ENCODE results near the gene HERPUD1.
"Not testable (repeated sequence)": the region's sequence is repeated elsewhere in the genome, so short reads cannot be mapped to it uniquely, and the experiment has no call there.

Gene HERPUD1

DNA sequence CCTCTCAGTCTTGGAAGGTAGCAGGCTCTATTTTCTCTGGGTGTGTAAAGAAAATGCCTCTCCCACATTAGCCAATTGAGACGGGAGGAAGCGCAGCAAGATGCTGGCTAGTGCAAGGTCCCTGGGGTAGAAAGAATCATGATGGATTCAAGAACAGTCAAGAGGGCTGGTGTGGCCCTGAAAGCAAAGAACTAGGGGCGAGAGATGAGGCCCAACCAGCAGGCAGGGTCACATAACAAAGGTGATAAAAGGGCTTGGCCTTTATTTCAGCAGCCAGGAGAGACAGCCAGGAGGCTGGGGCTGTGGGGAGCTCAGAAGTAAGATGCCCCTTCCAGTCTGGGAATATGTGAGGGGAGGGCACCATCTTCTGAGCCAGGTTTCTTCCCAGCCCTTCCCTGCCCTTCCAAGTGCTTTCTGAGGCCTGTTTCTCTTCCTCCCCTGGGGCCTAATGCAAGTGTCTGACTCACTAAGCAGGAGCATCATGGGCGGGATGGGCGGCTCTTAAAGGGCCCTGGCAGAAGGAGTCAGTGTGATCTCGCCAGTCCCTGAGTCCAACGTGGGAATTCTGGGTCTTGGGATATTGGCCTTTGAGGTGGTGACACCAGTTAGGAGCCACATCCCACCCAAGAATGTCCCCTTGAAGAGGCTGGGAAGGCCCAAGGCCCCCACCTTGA, 53.5 kb downstream of the HERPUD1 start:
- H3K4me3 ChIP-seq (ENCODE audit: low read depth, low read length): no peak overlapping the region
- DNase-seq (ENCODE audit: low read depth): no peak
- TF ChIP-seq CTCF (IDR thresholded peaks at IDR 0.05; ENCODE audit: control insufficient read depth, extremely low read depth, insufficient read depth): no peak

GRCh38 chr16:56985962-56986360, 54.0 kb downstream of the HERPUD1 start:
- no peak for DNase-seq (ENCODE audit: low read depth)
- TF ChIP-seq CTCF (IDR thresholded peaks at IDR 0.05; ENCODE audit: control insufficient read depth, extremely low read depth, insufficient read depth): no peak
- no peak overlapping the region for H3K4me3 ChIP-seq (ENCODE audit: low read depth, low read length)

GRCh38 chr16:56986361-56986760, 54.4 kb downstream of the HERPUD1 start:
- TF ChIP-seq CTCF (IDR thresholded peaks at IDR 0.05; ENCODE audit: control insufficient read depth, extremely low read depth, insufficient read depth): no peak
- no peak overlapping the region for H3K4me3 ChIP-seq (ENCODE audit: low read depth, low read length)
- DNase-seq (ENCODE audit: low read depth): no peak

DNA sequence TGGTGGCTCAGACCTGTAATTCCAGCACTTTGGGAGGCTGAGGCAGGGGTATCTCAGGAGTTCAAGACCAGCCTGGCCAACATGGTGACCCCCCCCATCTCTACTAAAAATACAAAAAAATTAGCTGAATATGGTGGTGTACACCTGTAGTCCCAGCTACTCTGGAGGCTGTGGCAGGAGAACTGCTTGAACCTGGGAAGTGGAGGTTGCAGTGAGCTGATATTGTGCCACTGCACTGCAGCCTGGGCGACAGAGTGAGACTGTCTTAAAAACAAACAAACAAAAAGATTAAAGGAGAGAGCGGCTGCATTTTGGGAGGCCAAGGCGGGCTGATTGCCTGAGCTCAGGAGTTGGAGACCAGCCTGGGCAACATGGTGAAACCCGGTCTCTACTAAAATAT, 55.0 kb downstream of the HERPUD1 start:
- DNase-seq (ENCODE audit: low read depth); H3K4me3 ChIP-seq (ENCODE audit: low read depth, low read length): not testable (repeated sequence)

GRCh38 chr16:56987692-56988091, 55.8 kb downstream of the HERPUD1 start:
- no peak overlapping the region for H3K4me3 ChIP-seq (ENCODE audit: low read depth, low read length)
- DNase-seq (ENCODE audit: low read depth): no peak
- TF ChIP-seq CTCF (IDR thresholded peaks at IDR 0.05; ENCODE audit: control insufficient read depth, extremely low read depth, insufficient read depth): no peak

DNA sequence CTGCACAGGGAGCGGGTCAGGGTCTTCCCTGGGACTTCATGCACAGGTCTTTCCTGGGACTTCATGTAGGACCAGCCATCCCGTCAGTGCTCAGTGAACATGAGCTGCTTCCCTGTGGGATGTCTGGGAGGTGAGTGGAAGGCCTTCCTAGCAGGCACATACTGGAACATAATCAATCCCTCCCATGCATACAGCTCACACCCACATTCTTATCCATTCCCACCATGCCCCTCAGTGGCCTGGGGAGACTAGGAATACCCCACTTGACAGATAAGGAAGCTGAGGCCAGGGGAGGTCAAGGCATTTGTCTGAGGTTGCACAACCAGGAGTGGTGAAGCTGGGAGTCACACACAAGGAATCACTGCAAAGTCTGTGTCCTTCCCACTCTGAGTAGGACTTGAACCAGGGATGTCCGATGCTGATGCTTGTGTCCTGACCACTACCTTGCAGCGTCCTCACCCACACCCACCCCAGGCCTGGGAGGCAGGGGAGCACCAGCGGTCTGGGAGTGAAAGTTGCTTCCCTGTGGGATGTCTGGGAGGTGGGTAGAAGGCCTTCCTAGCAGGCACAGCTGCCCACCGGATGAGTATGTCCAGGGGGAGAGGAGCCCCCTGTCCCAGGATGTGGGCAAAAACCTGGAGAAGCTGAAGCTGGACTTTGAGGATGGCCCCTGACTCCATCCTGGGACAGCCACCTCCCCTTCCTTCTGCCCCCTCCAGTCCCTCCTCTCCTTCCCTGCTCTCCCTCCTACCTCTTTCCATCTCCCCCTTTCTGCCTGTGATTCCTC, 56.4 kb downstream of the HERPUD1 start:
- H3K4me3 ChIP-seq (ENCODE audit: low read depth, low read length): no peak overlapping the region
- DNase-seq (ENCODE audit: low read depth): no peak
- no peak for TF ChIP-seq CTCF (IDR thresholded peaks at IDR 0.05; ENCODE audit: control insufficient read depth, extremely low read depth, insufficient read depth)

DNA sequence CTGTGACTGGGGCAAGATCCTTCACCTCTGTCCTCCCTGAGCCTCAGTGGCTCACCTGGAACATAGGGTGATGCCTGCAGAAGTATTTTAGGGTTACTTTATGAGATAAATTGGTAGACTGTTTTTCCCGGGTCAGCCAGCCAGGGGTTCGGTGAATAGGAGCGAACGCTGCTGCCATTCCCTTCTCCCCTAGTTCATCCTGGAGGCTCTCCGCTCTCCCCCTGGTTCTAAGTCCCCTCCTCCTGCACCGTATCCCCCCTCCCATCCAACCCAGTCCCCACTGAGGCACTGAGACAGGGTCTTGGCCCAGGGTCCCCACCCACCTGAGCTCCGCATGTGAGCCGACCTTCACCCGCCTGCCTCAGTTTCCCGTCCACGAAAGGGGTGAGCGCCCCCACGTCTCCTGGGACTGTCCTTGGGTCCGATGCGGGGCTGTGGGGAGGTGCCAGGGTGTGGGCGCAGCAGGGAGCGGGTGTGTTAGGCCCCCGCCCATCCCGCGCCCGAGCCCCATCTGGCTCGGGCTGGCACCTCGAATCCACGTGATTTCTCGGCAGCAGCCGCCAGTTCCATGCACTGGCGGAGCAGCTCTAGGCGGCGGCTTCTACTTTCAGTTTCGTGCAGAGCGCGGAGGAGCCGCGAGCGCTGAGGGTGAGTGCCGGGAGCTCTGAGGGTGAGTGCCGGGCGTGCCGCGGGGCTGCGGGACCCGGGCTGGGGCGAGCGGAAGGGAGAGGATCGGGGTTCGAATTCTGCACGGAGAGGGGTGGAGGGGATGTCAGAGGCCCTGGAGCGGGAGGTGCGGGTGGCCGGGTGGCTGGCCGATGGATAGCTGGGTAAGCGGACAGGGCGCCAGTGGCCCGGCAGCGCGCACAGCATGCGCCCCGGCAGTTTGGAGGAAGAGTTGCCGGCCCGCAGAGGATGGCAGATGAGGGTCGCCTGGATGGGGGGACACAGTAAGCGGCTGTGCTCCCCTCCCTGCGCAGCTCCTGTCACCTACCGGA, 57.3 kb downstream of the HERPUD1 start, which contains the start of gene NLRC5:
Gene NLRC5, plus strand, starts transcription at position 610 of the 998 bp plus-strand sequence. CDS start 31,156 bp downstream, outside the sequence.
- DNase-seq (ENCODE audit: low read depth): peak; percentile 32
- TF ChIP-seq CTCF (IDR thresholded peaks at IDR 0.05; ENCODE audit: control insufficient read depth, extremely low read depth, insufficient read depth): no peak
- peak within 1 kb of the TSS; percentile 71 for H3K4me3 ChIP-seq (ENCODE audit: low read depth, low read length)

Measured in LNCaP clone FGC (cell line).